SK-N-MC (cell line): ENCODE data around the gene ZNF763.
"Not testable (repeated sequence)": the region's sequence is repeated elsewhere in the genome, so short reads cannot be mapped to it uniquely, and the experiment has no call there.

Experiments
- DNase-seq: peaks from one replicate; pipeline ENCODE4 v3.0.0-alpha.2; 2011; ENCODE audit warnings: low read depth, low spot score
- H3K27ac ChIP-seq: fragments of 200-600 bp; sonication (generic); 2 replicates; pipeline ENCODE4 v1.5.1; 2016; ENCODE audit warnings: mixed run types
- H3K36me3 ChIP-seq: fragments of 200-600 bp; sonication (generic); 2 replicates; pipeline ENCODE4 v1.6.1; 2017; ENCODE audit warnings: antibody characterized with exemption, low read length, mixed read lengths; ENCODE audit not compliant: insufficient read depth
- H3K4me3 ChIP-seq: fragments of 200-600 bp; sonication (generic); 2 replicates; pipeline ENCODE4 v1.5.1; 2016
- H3K9ac ChIP-seq: fragments of 200-600 bp; sonication (generic); 2 replicates; pipeline ENCODE4 v1.8.0; 2017; ENCODE audit warnings: mixed run types, mixed read lengths; ENCODE audit not compliant: insufficient read length
- H3K9me3 ChIP-seq: fragments of 200-600 bp; sonication (generic); 2 replicates; pipeline ENCODE4 v1.6.1; 2017; ENCODE audit warnings: low read depth, mild to moderate bottlenecking, antibody characterized with exemption, low read length, moderate library complexity, mixed read lengths
- EZH2 ChIP-seq: fragments of 200-600 bp; sonication (generic); IDR thresholded peaks from one replicate; pipeline ENCODE4 v1.6.1; 2017; ENCODE audit warnings: antibody characterized with exemption
- FOXP2 ChIP-seq: optimal IDR thresholded peaks from 2 replicates; pipeline ENCODE3; 2011; ENCODE audit warnings: mild to moderate bottlenecking, moderate library complexity; ENCODE audit not compliant: insufficient read depth; ENCODE audit errors: extremely low read length, control extremely low read depth
- POLR2AphosphoS5 ChIP-seq: IDR thresholded peaks from 2 replicates; pipeline ENCODE4 v1.6.1; 2012; ENCODE audit warnings: mild to moderate bottlenecking, low read depth, low read length, borderline replicate concordance

Gene ZNF763

GRCh38 chr19:11942008-11942842 lies 22.6 kb upstream of the ZNF763 start:
- no peak for TF ChIP-seq FOXP2
- TF ChIP-seq POLR2AphosphoS5 = no peak
- no peak for TF ChIP-seq EZH2
- Histone ChIP-seq H3K9ac (no peak overlapping the region), H3K27ac (no peak overlapping the region), H3K4me3 (no peak overlapping the region), H3K9me3 (peaks cover 31% of the 10 kb centered on the region), H3K36me3 (peaks cover 64% of the 10 kb centered on the region)
- DNase-seq = no peak

GRCh38 chr19:11942843-11943108 lies 22.1 kb upstream of the ZNF763 start:
- H3K9ac ChIP-seq = no peak overlapping the region
- H3K36me3 ChIP-seq = peaks cover 67% of the 10 kb centered on the region
- peaks cover 35% of the 10 kb centered on the region for H3K9me3 ChIP-seq
- no peak for TF ChIP-seq EZH2
- no peak for TF ChIP-seq POLR2AphosphoS5
- no peak for TF ChIP-seq FOXP2
- DNase-seq = no peak
- no peak overlapping the region for H3K27ac ChIP-seq
- no peak overlapping the region for H3K4me3 ChIP-seq

- no peak overlapping the region for H3K9ac ChIP-seq
- no peak overlapping the region for H3K4me3 ChIP-seq
- H3K27ac ChIP-seq = no peak overlapping the region
- peaks cover 47% of the 10 kb centered on the region for H3K9me3 ChIP-seq
- H3K36me3 ChIP-seq = peaks cover 82% of the 10 kb centered on the region
- TF ChIP-seq POLR2AphosphoS5 (no peak), EZH2 (no peak), FOXP2 (no peak)
- no peak for DNase-seq
Observed at GRCh38 chr19:11944656-11945055, 20.2 kb upstream of the ZNF763 start.

DNA sequence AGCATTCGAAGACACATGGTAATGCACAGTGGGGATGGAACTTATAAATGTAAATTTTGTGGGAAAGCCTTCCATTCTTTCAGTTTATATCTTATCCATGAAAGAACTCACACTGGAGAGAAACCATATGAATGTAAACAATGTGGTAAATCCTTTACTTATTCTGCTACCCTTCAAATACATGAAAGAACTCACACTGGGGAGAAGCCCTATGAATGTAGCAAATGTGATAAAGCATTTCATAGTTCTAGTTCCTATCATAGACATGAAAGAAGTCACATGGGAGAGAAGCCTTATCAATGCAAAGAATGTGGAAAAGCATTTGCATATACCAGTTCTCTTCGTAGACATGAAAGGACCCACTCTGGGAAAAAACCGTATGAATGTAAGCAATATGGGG lies 16.2 kb upstream of the ZNF763 start:
- no peak overlapping the region for H3K27ac ChIP-seq
- TF ChIP-seq FOXP2 (no peak), POLR2AphosphoS5 (no peak), EZH2 (no peak)
- no peak for DNase-seq
- H3K9ac ChIP-seq = no peak overlapping the region
- H3K9me3 ChIP-seq = peaks cover 52% of the 10 kb centered on the region
- H3K36me3 ChIP-seq = peaks cover 79% of the 10 kb centered on the region
- H3K4me3 ChIP-seq = no peak overlapping the region; the same call in 1 of the 2 replicates

DNA sequence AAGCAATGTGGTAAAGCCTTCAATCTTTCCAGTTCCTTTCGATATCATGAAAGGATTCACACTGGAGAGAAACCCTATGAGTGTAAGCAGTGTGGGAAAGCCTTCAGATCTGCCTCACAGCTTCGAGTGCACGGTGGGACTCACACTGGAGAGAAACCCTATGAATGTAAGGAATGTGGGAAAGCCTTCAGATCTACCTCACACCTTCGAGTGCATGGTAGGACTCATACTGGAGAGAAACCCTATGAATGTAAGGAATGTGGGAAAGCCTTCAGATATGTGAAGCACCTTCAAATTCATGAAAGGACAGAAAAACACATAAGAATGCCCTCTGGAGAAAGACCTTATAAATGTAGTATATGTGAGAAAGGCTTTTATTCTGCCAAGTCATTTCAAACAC lies 15.6 kb upstream of the ZNF763 start:
- Histone ChIP-seq H3K9me3 (peaks cover 52% of the 10 kb centered on the region), H3K27ac (no peak overlapping the region), H3K9ac (no peak overlapping the region), H3K36me3 (peaks cover 74% of the 10 kb centered on the region), H3K4me3 (no peak overlapping the region; the same call in 1 of the 2 replicates)
- DNase-seq = no peak
- TF ChIP-seq FOXP2 = no peak
- TF ChIP-seq EZH2 = no peak
- TF ChIP-seq POLR2AphosphoS5 = no peak

DNA sequence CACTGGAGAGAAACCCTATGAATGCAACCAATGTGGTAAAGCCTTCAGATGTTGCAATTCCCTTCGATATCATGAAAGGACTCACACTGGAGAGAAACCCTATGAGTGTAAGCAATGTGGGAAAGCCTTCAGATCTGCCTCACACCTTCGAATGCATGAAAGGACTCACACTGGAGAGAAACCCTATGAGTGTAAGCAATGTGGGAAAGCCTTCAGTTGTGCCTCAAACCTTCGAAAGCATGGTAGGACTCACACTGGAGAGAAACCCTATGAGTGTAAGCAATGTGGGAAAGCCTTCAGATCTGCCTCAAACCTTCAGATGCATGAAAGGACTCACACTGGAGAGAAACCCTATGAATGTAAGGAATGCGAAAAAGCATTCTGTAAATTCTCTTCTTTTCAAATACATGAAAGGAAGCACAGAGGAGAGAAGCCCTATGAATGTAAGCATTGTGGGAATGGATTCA lies 15.2 kb upstream of the ZNF763 start:
- H3K4me3 ChIP-seq, H3K9ac ChIP-seq, DNase-seq, H3K27ac ChIP-seq: not testable (repeated sequence)
- Histone ChIP-seq H3K36me3 (peaks cover 70% of the 10 kb centered on the region), H3K9me3 (peaks cover 48% of the 10 kb centered on the region)

- TF ChIP-seq POLR2AphosphoS5 (no peak), EZH2 (no peak), FOXP2 (no peak)
- Histone ChIP-seq H3K4me3 (no peak overlapping the region), H3K9me3 (peaks cover 48% of the 10 kb centered on the region), H3K36me3 (peaks cover 65% of the 10 kb centered on the region), H3K9ac (no peak overlapping the region), H3K27ac (no peak overlapping the region)
- DNase-seq = no peak
Observed at GRCh38 chr19:11950312-11950711, 14.5 kb upstream of the ZNF763 start.

GRCh38 chr19:11963566-11964355 lies 1.1 kb upstream of the ZNF763 start:
- no peak overlapping the region for H3K4me3 ChIP-seq
- H3K9me3 ChIP-seq = no peaks in the 10 kb centered on the region
- no peaks in the 10 kb centered on the region for H3K36me3 ChIP-seq
- no peak for DNase-seq
- TF ChIP-seq FOXP2 = no peak
- TF ChIP-seq EZH2 = no peak
- no peak for TF ChIP-seq POLR2AphosphoS5
- H3K9ac ChIP-seq = no peak overlapping the region
- H3K27ac ChIP-seq = no peak overlapping the region

DNA sequence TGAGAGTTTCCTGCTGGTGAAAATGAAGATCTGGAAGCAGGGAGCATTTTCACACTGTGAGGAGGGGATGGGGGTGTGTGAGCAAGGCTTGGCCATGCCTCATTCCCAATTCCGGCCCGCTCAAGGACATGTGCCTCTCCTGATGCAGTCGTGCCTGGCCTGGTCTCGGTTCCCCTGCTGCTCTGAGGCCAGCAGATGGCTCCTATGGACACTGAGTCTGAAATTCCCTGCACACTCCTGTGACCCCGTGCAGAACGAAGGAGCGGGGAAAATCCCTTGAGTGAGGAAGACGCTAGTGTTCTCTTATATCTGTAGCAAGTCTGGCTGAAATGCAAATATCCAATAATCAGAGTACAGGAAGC lies 363 bp upstream of the ZNF763 start:
- H3K4me3 ChIP-seq = no peak overlapping the region
- no peaks in the 10 kb centered on the region for H3K9me3 ChIP-seq
- TF ChIP-seq POLR2AphosphoS5 (no peak), FOXP2 (no peak), EZH2 (no peak)
- H3K27ac ChIP-seq = no peak overlapping the region
- no peaks in the 10 kb centered on the region for H3K36me3 ChIP-seq
- no peak for DNase-seq
- H3K9ac ChIP-seq = no peak overlapping the region
